Lung (tissue), 12 donors: ENCODE measurements around the gene HPN. TPM values are rescaled to one million over a fixed set of nuclear protein-coding genes. Genes with fewer than 3 reads are reported as not detected.
"Not testable (repeated sequence)": the region's sequence is repeated elsewhere in the genome, so short reads cannot be mapped to it uniquely, and the experiment has no call there.

Source experiments
- ATAC-seq: fragments of 200-7000 bp; cut with Tn5 transposase; one replicate; pipeline ENCODE4 v1.9.1; 2020; ENCODE audit warnings: moderate number of reproducible peaks; ENCODE audit not compliant: insufficient read depth, low FRiP score
- DNase-seq, 3 donors: peaks; one replicate each; pipeline ENCODE4 v3.0.0-alpha.2; 2013 to 2017
- H3K27ac ChIP-seq, 2 donors: one replicate each; pipeline ENCODE4 v1.5.1; 2013; ENCODE audit warnings: mild to moderate bottlenecking in 2 of 2, moderate library complexity in 2 of 2, control low read depth in 1 of 2, inconsistent platforms in 1 of 2, low read depth in 1 of 2, low read length in 1 of 2
- H3K27me3 ChIP-seq, 3 donors: one replicate each; pipeline ENCODE4 v1.5.1; 2013; ENCODE audit warnings: low read length in 2 of 3; ENCODE audit not compliant: control insufficient read depth in 3 of 3, insufficient read depth in 3 of 3
- H3K36me3 ChIP-seq, 4 donors: one replicate each; pipeline ENCODE4 v1.5.1; 2013; ENCODE audit warnings: low read length in 4 of 4, mild to moderate bottlenecking in 1 of 4, moderate library complexity in 1 of 4; ENCODE audit not compliant: control insufficient read depth in 4 of 4, insufficient read depth in 4 of 4
- H3K4me1 ChIP-seq, 5 donors: one replicate each; pipeline ENCODE4 v1.5.1; 2013; ENCODE audit warnings: low read length in 5 of 5, mild to moderate bottlenecking in 2 of 5, moderate library complexity in 1 of 5; ENCODE audit not compliant: control insufficient read depth in 5 of 5, insufficient read depth in 5 of 5
- H3K4me3 ChIP-seq: one replicate; pipeline ENCODE4 v1.5.1; 2013; ENCODE audit warnings: mild to moderate bottlenecking, control low read depth, moderate library complexity
- H3K9ac ChIP-seq, 2 donors: one replicate each; pipeline ENCODE4 v1.5.1; 2013; ENCODE audit warnings: low read length in 2 of 2, control low read depth in 1 of 2; ENCODE audit not compliant: insufficient read depth in 1 of 2
- H3K9me3 ChIP-seq, 4 donors: one replicate each; pipeline ENCODE4 v1.5.1; 2013; ENCODE audit warnings: low read length in 3 of 4, mild to moderate bottlenecking in 1 of 4, moderate library complexity in 1 of 4; ENCODE audit not compliant: control insufficient read depth in 4 of 4, insufficient read depth in 3 of 4
- WGBS, 2 donors: extraction: QIAGEN DNeasy Blood & Tissue Kit; methylation state at CpG; one replicate each; pipeline ENCODE4 v1.1.7; 2013; 5-methylcytosine and 5-hydroxymethylcytosine counted together
- polyA plus RNA-seq, 2 donors: library from polyadenylated mRNA; stranded (reverse); fragments of 200-250 nt; gene quantifications; one replicate each; pipeline ENCODE4 v1.2.1, GENCODE V29; 2013
- total RNA-seq, 2 donors: library from RNA; depleted of rRNA in 1 of 2; stranded (reverse); fragments of >200 nt in 1 of 2; gene quantifications; one replicate each; pipeline ENCODE4 v1.2.1, GENCODE V29; 2014 to 2021
- TF ChIP-seq, protein P1 (sequence below): IDR thresholded peaks from 2 replicates; pipeline ENCODE4 v1.5.1; 2012; ENCODE audit warnings: mild to moderate bottlenecking; ENCODE audit errors: control extremely low read depth, extremely low read depth
- donor health status: control.
- donor health status: control.
- donor health status: Bipolar disorder and iron deficiency.
- donor health status: healthy.
- donor health status: DM: yes; HTN: yes; CAD: no.

Gene HPN
- total and polyA plus RNA-seq, 4 donors, result 15.4 to 41.4 (median 26.8) TPM

DNA sequence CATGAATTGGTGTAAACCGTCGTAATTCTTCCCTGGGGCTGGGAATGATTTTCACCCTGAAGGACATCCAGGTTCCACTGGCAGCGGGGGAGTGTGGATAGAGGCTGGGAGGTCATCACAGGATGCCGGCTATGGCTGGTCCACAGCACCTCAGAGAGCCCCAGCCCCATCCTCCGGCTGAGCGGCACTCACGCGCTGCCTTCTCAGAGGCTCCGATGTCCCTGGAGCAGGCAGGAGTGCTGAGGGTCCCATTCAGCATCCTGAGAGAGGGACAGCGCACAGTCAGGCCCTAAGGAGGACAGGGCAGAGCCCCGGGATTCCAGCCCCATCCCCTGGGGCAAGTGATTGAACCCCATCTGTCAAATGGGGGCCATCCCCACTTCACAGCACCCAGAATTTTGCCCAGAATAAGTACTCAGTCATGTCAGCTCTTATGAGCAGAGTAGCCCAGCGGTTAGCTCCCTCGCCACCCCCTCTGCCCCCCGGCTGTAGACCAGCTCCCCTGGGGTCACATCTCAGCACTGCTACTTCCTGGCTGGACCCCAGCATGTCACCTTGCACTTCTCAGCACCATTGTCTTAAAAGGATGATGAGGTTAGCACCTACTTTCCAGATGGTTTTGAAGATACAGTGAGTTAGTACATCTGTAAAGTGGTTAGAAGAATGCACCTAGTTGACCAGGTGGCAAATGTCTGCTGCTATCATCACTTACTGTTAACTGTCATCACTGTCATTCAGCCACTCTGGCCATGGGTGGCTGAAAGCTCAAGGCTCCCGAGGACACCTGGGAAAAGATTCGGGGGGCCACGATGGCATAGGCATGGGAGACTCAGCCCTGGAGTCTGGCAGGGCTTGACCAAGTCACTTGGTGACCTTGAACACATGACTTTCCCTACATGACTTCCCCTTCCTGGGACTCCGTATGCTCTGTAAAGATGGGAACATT is 29.5 kb upstream of the HPN start:
- ATAC-seq, result no peak
- DNase-seq, result no peak
- H3K9ac ChIP-seq, result no peak overlapping the region
- H3K27ac ChIP-seq, result peak overlapping the region in 1 of 2 donors; percentile 28
- H3K4me1 ChIP-seq, result peaks cover 0 to 10% (median 0%) of the 10 kb centered on the region in 5 donors
- no peak overlapping the region for H3K4me3 ChIP-seq
- TF ChIP-seq, protein P1, sequence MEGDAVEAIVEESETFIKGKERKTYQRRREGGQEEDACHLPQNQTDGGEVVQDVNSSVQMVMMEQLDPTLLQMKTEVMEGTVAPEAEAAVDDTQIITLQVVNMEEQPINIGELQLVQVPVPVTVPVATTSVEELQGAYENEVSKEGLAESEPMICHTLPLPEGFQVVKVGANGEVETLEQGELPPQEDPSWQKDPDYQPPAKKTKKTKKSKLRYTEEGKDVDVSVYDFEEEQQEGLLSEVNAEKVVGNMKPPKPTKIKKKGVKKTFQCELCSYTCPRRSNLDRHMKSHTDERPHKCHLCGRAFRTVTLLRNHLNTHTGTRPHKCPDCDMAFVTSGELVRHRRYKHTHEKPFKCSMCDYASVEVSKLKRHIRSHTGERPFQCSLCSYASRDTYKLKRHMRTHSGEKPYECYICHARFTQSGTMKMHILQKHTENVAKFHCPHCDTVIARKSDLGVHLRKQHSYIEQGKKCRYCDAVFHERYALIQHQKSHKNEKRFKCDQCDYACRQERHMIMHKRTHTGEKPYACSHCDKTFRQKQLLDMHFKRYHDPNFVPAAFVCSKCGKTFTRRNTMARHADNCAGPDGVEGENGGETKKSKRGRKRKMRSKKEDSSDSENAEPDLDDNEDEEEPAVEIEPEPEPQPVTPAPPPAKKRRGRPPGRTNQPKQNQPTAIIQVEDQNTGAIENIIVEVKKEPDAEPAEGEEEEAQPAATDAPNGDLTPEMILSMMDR, result no peak
- peaks cover 0 to 56% (median 38%) of the 10 kb centered on the region in 4 donors for H3K36me3 ChIP-seq
- no peaks in the 10 kb centered on the region for H3K27me3 ChIP-seq
- H3K9me3 ChIP-seq, result no peaks in the 10 kb centered on the region
- 80 to 84% methylated on average over 18 of the region's 18 CpGs for WGBS, 2 donors

DNA sequence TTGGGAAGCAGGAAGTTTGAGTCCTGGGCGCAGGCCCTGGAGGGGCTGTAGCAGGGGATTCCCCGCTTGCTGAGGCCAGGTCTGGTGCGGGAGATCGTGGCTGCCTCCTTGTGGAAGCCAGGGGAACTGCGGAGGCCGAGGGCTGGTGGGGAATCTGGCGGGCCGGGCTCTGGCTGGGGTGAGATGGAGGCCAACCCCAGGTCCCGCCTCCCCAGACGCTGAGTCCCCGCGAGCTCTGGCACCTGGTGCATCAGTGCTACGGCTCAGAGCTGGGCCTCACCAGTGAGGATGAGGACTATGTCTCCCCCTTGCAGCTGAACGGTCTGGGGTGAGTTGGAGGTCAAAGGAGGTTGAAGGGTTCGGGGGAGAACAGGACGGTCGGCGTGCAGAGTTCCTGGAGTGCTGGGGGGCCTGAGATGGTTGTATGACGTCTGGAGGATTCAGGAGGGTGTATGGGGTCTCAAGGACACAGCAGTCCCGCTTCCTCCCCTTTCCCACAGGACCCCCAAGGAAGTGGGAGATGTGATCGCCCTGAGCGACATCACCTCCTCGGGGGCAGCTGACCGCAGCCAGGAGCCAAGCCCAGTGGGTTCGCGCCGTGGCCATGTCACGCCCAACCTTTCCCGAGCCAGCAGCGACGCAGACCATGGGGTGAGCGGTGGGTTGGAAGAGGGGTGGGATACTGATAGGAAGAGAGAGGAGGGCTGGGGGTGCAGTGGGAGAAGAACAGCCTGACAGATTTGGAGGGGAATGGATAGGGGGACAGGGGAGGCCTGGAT is 28.3 kb upstream of the HPN start:
- H3K9me3 ChIP-seq, result no peaks in the 10 kb centered on the region
- 54 to 58% methylated on average over 32 of the region's 32 CpGs for WGBS, 2 donors
- H3K4me3 ChIP-seq, result no peak overlapping the region
- DNase-seq (peak; percentile 65 to 85 (median 75)), ATAC-seq (peak; percentile 83)
- no peak overlapping the region for H3K27ac ChIP-seq
- TF ChIP-seq, protein P1, result peak; percentile 95
- H3K27me3 ChIP-seq, result no peaks in the 10 kb centered on the region
- H3K9ac ChIP-seq, result no peak overlapping the region
- H3K4me1 ChIP-seq, result peaks cover 0 to 9% (median 0%) of the 10 kb centered on the region in 5 donors
- H3K36me3 ChIP-seq, result peaks cover under 1 to 64% (median 40%) of the 10 kb centered on the region in 4 donors

DNA sequence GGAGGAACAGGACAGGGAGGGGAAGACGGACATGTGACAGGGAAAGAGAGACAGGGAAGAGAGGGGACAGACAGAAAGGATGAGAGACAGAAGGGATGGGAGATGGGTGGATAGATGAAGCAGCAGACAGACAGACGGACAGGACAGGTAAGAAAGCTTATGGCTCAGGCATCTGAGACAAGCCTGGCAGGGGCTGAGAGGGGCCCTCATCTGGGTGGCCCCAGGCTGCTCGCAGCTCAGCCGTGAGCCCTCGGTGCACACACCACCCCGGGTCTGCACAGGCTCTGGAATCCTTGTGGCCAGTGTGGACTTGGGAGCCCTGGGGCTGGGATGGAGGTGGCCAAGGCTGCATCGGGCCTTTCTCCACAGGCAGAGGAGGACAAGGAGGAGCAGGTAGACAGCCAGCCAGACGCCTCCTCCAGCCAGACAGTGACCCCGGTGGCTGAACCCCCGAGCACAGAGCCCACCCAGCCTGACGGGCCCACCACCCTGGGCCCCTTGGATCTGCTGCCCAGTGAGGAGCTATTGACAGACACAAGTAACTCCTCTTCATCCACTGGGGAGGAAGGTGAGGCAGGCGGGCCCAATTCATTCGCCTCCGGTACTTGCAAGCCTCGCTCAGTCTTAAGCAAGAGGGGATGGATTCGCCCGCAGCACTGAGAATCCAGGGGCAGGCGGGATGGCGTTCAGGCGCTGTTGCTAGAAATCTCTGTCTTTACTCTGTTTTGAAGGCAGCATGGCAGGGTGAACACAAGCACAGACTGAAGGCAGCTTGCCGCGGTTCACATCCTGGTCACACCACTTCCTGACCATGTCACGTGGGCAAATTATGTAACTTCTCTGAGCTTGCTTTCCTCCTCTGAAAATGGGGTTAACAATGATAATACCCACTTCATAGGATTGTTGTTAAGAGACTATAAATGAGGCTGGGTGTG is 27.4 kb upstream of the HPN start:
- DNase-seq (no peak), ATAC-seq (no peak)
- Histone ChIP-seq H3K4me1 (peaks cover 0 to 7% (median 0%) of the 10 kb centered on the region in 5 donors), H3K9ac (no peak overlapping the region), H3K36me3 (peaks cover 8 to 70% (median 46%) of the 10 kb centered on the region in 4 donors), H3K27ac (peak overlapping the region in 1 of 2 donors; percentile 1), H3K9me3 (no peaks in the 10 kb centered on the region), H3K4me3 (no peak overlapping the region), H3K27me3 (no peaks in the 10 kb centered on the region)
- 64 to 72% methylated on average over 23 of the region's 23 CpGs for WGBS, 2 donors
- TF ChIP-seq, protein P1, result no peak

DNA sequence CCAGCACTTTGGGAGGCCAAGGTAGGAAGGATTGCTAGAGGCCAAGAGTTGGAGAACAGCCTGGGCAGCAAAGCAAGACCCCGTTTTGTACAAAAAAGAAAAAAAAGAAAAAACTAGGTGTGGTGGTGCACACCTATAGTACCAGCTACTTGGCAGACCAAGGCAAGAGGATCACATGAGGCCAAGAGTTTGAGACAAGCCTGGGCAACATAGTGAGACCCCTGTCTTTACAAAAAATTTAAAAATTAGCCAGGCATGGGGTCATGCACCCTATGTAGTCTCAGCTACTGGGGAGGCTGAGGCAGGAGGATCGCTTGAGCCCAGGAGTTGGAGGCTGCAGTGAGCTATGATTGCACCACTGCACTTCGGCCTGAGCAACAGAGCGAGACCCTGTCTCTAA is 26.7 kb upstream of the HPN start:
- H3K27me3 ChIP-seq, H3K4me1 ChIP-seq, H3K9ac ChIP-seq, H3K4me3 ChIP-seq, H3K9me3 ChIP-seq, DNase-seq, H3K27ac ChIP-seq, ATAC-seq: not testable (repeated sequence)
- peaks cover 14 to 72% (median 46%) of the 10 kb centered on the region in 4 donors for H3K36me3 ChIP-seq
- 88 to 90% methylated on average over 4 of the region's 4 CpGs for WGBS, 2 donors
